Measurements from ENCODE around the gene GRIA3.
A peak's percentile ranks its signal among the peaks of the same experiment; 100 is the strongest.

The GRIA3 gene

DNA sequence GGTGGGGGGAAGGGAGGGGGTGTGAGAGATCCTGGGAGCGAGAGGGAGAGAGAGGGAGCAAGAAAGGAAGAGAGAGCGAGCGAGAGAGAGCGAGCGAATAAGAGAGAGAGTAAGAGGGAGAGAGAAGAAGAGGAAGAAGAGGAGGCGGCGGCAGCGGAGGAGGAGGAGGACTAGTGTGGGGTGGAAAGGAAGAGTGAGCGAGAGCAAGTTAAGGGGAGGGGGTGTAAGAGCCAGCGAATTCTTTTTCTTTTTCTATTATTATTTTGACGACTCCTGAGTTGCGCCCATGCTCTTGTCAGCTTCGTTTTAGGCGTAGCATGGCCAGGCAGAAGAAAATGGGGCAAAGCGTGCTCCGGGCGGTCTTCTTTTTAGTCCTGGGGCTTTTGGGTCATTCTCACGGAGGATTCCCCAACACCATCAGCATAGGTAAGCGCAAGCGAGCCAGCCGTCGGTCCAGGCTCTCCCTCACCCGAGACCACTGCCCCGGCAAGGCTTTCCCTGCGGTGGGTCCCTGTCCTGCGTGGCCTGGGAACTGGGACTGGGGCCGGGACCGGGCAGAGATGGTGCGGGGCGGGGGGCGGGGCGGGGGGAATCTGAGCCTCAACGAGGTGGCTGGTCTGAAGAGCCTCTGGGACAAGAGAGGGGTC, at the start of gene GRIA3:
GRIA3 (plus strand) TSS at position 60 of the 647 bp plus-strand sequence; CDS start at position 318, 258 bp downstream.
- no peak for DNase-seq (ENCODE audit: low read depth)
- H3K4me3 ChIP-seq (replicated peaks; ENCODE audit: low read depth, low read length) = peak within 1 kb of the TSS; percentile 40
- TF ChIP-seq, protein P1, sequence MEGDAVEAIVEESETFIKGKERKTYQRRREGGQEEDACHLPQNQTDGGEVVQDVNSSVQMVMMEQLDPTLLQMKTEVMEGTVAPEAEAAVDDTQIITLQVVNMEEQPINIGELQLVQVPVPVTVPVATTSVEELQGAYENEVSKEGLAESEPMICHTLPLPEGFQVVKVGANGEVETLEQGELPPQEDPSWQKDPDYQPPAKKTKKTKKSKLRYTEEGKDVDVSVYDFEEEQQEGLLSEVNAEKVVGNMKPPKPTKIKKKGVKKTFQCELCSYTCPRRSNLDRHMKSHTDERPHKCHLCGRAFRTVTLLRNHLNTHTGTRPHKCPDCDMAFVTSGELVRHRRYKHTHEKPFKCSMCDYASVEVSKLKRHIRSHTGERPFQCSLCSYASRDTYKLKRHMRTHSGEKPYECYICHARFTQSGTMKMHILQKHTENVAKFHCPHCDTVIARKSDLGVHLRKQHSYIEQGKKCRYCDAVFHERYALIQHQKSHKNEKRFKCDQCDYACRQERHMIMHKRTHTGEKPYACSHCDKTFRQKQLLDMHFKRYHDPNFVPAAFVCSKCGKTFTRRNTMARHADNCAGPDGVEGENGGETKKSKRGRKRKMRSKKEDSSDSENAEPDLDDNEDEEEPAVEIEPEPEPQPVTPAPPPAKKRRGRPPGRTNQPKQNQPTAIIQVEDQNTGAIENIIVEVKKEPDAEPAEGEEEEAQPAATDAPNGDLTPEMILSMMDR (IDR thresholded peaks at IDR 0.05; ENCODE audit: low read length, missing control alignments) = no peak

GRCh38 chrX:123138473-123138872, 45.6 kb upstream of the GRIA3 start:
- no peak overlapping the region for H3K4me3 ChIP-seq (replicated peaks; ENCODE audit: low read depth, low read length)
- TF ChIP-seq, protein P1 (IDR thresholded peaks at IDR 0.05; ENCODE audit: low read length, missing control alignments) = no peak
- peak; percentile 24 for DNase-seq (ENCODE audit: low read depth)

- TF ChIP-seq, protein P1 (IDR thresholded peaks at IDR 0.05; ENCODE audit: low read length, missing control alignments) = no peak
- no peak overlapping the region for H3K4me3 ChIP-seq (replicated peaks; ENCODE audit: low read depth, low read length)
- DNase-seq (ENCODE audit: low read depth) = no peak
Measured at GRCh38 chrX:123140454-123140853, 43.6 kb upstream of the GRIA3 start.

- TF ChIP-seq, protein P1 (IDR thresholded peaks at IDR 0.05; ENCODE audit: low read length, missing control alignments) = no peak
- DNase-seq (ENCODE audit: low read depth) = no peak
- H3K4me3 ChIP-seq (replicated peaks; ENCODE audit: low read depth, low read length) = no peak overlapping the region
Measured at GRCh38 chrX:123140904-123141303, 43.2 kb upstream of the GRIA3 start.

DNA sequence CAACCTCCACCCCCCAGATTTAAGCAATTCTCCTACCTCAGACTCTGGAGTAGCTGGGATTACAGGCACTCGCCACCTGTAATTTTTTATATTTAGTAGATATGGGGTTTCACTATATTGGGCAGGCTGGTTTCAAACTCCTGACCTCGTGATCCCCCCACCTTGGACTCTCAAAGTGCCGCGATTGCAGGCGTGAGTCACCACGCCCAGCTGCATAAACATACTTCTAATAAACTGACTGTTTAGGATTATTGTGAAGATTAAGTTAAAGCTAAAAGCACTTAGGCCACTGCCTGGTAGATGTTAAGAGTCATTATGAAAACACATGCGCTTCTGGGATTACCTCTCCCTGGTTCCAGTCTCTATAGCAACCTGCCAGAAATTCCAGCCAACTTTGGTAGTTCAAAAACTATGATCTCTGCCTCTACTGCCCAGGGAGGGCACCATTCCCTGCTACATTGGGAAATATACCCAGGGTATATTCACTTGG, 30.2 kb upstream of the GRIA3 start:
- no peak overlapping the region for H3K4me3 ChIP-seq (replicated peaks; ENCODE audit: low read depth, low read length)
- TF ChIP-seq, protein P1 (IDR thresholded peaks at IDR 0.05; ENCODE audit: low read length, missing control alignments) = no peak
- no peak for DNase-seq (ENCODE audit: low read depth)

- no peak overlapping the region for H3K4me3 ChIP-seq (replicated peaks; ENCODE audit: low read depth, low read length)
- TF ChIP-seq, protein P1 (IDR thresholded peaks at IDR 0.05; ENCODE audit: low read length, missing control alignments) = no peak
- no peak for DNase-seq (ENCODE audit: low read depth)
Measured at GRCh38 chrX:123155327-123155726, 28.8 kb upstream of the GRIA3 start.

- H3K4me3 ChIP-seq (replicated peaks; ENCODE audit: low read depth, low read length) = no peak overlapping the region
- TF ChIP-seq, protein P1 (IDR thresholded peaks at IDR 0.05; ENCODE audit: low read length, missing control alignments) = no peak
- no peak for DNase-seq (ENCODE audit: low read depth)
Measured at GRCh38 chrX:123157586-123157985, 26.5 kb upstream of the GRIA3 start.
